ENCODE results near the gene RAB37.

DNA sequence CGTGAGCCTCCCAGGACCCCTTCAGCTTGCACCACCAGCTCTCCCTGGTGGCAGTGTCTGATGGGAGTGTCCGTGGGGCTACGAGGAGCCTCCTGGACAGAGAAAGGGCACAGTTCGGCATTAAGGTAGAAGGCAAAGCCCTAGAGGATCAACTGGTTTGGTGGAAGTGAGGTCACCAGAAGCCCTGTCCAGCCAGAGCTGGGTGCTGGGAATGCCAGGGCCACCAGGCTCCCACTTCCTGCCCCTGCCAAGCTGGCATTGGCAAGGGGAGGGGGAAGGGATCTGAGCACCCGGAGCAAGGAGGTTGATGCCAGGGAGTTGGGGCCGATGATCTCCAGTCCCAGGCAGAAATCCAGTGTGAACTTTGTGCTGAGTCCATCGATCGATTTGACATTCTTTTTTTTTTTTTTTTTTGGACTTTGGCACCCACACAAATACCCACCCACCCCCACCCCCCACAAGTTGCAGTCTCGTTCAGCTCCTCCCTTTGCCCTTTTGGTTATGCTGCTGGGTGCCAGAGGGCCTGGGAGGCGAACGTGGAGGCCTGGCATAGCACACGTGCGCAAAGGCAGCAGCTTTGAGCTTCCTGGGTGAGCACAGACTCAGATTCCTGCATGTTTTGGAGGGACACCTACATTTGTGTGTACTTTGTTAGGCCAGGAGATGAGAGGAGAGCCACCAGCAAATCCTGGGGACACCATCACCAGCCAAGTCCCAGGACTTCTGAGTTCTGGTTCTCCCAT, 13.4 kb downstream of the RAB37 start:
- TF ChIP-seq, protein P1, sequence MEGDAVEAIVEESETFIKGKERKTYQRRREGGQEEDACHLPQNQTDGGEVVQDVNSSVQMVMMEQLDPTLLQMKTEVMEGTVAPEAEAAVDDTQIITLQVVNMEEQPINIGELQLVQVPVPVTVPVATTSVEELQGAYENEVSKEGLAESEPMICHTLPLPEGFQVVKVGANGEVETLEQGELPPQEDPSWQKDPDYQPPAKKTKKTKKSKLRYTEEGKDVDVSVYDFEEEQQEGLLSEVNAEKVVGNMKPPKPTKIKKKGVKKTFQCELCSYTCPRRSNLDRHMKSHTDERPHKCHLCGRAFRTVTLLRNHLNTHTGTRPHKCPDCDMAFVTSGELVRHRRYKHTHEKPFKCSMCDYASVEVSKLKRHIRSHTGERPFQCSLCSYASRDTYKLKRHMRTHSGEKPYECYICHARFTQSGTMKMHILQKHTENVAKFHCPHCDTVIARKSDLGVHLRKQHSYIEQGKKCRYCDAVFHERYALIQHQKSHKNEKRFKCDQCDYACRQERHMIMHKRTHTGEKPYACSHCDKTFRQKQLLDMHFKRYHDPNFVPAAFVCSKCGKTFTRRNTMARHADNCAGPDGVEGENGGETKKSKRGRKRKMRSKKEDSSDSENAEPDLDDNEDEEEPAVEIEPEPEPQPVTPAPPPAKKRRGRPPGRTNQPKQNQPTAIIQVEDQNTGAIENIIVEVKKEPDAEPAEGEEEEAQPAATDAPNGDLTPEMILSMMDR (IDR thresholded peaks at IDR 0.05), result no peak
- TF ChIP-seq EZH2 (IDR thresholded peaks at IDR 0.05; ENCODE audit: borderline replicate concordance, insufficient read depth, low read depth, low read length, poor library complexity, severe bottlenecking), result no peak
